Mammary epithelial cell (primary cell): ENCODE results near the gene IPO7.

Source experiments
- EZH2 ChIP-seq: IDR thresholded peaks from 2 replicates; pipeline ENCODE4 v1.6.1; 2012; ENCODE audit warnings: low read length, inconsistent platforms, borderline replicate concordance
- TF ChIP-seq, protein P1 (sequence below), 2 donors: IDR thresholded peaks in 1 of 2; conservative IDR thresholded peaks in 1 of 2; 2 replicates each; pipeline ENCODE4 v1.5.1; 2011 to 2012; ENCODE audit warnings: inconsistent platforms in 2 of 2, low read length in 2 of 2, mild to moderate bottlenecking in 2 of 2, control low read depth in 1 of 2, low read depth in 1 of 2; ENCODE audit not compliant: insufficient read depth in 1 of 2; ENCODE audit errors: extremely low read depth in 1 of 2

DNA sequence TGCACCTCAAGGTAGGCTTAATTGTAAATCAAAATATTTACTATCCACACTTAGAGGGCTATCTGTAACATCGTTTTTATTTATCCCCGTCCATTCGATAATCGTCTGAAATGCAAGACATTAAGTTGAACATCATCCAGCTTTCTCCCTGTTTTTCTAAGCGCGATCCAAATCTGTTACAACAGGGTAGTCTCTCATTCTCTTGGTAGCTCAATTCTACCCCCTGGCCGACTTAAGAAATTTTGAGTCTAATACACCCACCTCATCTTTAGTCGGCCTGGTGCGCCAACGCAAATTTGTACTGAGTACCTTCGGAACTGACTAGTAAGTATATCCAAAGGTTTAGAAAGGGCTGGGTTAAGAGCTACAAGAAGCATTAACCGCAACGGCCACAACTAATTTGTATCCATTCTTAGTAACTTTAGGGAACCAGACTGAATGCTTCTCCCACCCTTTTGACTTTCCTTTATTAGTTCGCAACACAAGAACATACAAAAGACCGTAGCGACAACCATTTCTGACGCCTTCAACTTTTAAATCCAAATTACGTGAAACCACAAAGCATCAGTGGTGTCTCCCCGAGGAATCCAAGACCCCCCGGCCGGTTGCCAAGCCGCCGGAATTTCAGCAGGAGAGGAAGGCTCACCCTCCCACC lies 75.3 kb downstream of the IPO7 start:
- TF ChIP-seq EZH2, result no peak
- TF ChIP-seq, protein P1, sequence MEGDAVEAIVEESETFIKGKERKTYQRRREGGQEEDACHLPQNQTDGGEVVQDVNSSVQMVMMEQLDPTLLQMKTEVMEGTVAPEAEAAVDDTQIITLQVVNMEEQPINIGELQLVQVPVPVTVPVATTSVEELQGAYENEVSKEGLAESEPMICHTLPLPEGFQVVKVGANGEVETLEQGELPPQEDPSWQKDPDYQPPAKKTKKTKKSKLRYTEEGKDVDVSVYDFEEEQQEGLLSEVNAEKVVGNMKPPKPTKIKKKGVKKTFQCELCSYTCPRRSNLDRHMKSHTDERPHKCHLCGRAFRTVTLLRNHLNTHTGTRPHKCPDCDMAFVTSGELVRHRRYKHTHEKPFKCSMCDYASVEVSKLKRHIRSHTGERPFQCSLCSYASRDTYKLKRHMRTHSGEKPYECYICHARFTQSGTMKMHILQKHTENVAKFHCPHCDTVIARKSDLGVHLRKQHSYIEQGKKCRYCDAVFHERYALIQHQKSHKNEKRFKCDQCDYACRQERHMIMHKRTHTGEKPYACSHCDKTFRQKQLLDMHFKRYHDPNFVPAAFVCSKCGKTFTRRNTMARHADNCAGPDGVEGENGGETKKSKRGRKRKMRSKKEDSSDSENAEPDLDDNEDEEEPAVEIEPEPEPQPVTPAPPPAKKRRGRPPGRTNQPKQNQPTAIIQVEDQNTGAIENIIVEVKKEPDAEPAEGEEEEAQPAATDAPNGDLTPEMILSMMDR (conservative IDR thresholded peaks at IDR 0.05 in 1 of 2, IDR thresholded peaks at IDR 0.05 in 1 of 2; ENCODE audit: extremely low read depth in 1 of 2, insufficient read depth in 1 of 2, low read depth in 1 of 2, low read length in 2 of 2), result no peak
